Effector memory CD8-positive, alpha-beta T cell (primary cell): ENCODE data around the gene LY6G5B.

Source experiments
- ATAC-seq: fragments of 150-1000 bp; cut with Tn5 transposase; replicated peaks from 2 replicates; pipeline ENCODE4 v1.10.0; 2021; ENCODE audit warnings: mild to moderate bottlenecking, moderate library complexity
- DNase-seq, 3 experiments: peaks; one replicate each; pipeline ENCODE4 v3.0.0; 2021
- H3K27ac Mint-ChIP-seq, 2 donors: one replicate each; pipeline ENCODE4 v1.8.0; 2022; ENCODE audit warnings: mild to moderate bottlenecking in 2 of 2, mixed read lengths in 2 of 2, moderate library complexity in 2 of 2
- H3K27me3 Mint-ChIP-seq, 2 donors: one replicate each; pipeline ENCODE4 v1.8.0; 2022; ENCODE audit warnings: mixed read lengths in 2 of 2
- H3K36me3 Mint-ChIP-seq: one replicate; pipeline ENCODE4 v1.8.0; 2022; ENCODE audit warnings: mild to moderate bottlenecking, moderate library complexity, mixed read lengths; ENCODE audit not compliant: insufficient read depth
- H3K4me1 Mint-ChIP-seq, 2 donors: one replicate each; pipeline ENCODE4 v1.8.0; 2022; ENCODE audit warnings: low read depth in 2 of 2, mixed read lengths in 2 of 2
- H3K4me3 Mint-ChIP-seq, 2 donors: one replicate each; pipeline ENCODE4 v1.8.0; 2022; ENCODE audit warnings: mild to moderate bottlenecking in 2 of 2, mixed read lengths in 2 of 2, moderate library complexity in 2 of 2
- H3K9me3 Mint-ChIP-seq, 2 donors: one replicate each; pipeline ENCODE4 v1.8.0; 2022; ENCODE audit warnings: mixed read lengths in 2 of 2

The LY6G5B gene

GRCh38 chr6:31632279-31632946 lies 37.4 kb upstream of the LY6G5B start:
- peaks cover 5 to 8% of the 10 kb centered on the region in 2 donors for H3K4me1 Mint-ChIP-seq
- peak overlapping the region; percentile 71 to 84 for H3K27ac Mint-ChIP-seq
- peaks cover 91% of the 10 kb centered on the region for H3K36me3 Mint-ChIP-seq
- H3K27me3 Mint-ChIP-seq = no peaks in the 10 kb centered on the region
- no peak for ATAC-seq
- no peak for DNase-seq
- no peak overlapping the region for H3K4me3 Mint-ChIP-seq
- H3K9me3 Mint-ChIP-seq = no peaks in the 10 kb centered on the region

- H3K4me3 Mint-ChIP-seq = no peak overlapping the region
- no peaks in the 10 kb centered on the region for H3K27me3 Mint-ChIP-seq
- H3K27ac Mint-ChIP-seq = peak overlapping the region in 1 of 2 donors; percentile 71
- peaks cover 91% of the 10 kb centered on the region for H3K36me3 Mint-ChIP-seq
- H3K4me1 Mint-ChIP-seq = peaks cover 0 to 5% of the 10 kb centered on the region in 2 donors
- DNase-seq (no peak), ATAC-seq (no peak)
- H3K9me3 Mint-ChIP-seq = no peaks in the 10 kb centered on the region
Measured at GRCh38 chr6:31633447-31633846, 36.3 kb upstream of the LY6G5B start.

- no peak overlapping the region for H3K27ac Mint-ChIP-seq
- H3K36me3 Mint-ChIP-seq = peaks cover 95% of the 10 kb centered on the region
Measured at GRCh38 chr6:31634131-31634530, 35.6 kb upstream of the LY6G5B start.

GRCh38 chr6:31634969-31635575 lies 34.7 kb upstream of the LY6G5B start:
- Mint-ChIP-seq H3K36me3 (peaks cover 86% of the 10 kb centered on the region), H3K4me3 (no peak overlapping the region), H3K9me3 (no peaks in the 10 kb centered on the region), H3K27ac (peak overlapping the region in 1 of 2 donors; percentile 9), H3K27me3 (no peaks in the 10 kb centered on the region), H3K4me1 (peaks cover 3 to 5% of the 10 kb centered on the region in 2 donors)
- ATAC-seq = no peak
- DNase-seq = no peak

More at GRCh38 chr6:31634131-31634530, 35.6 kb upstream of the LY6G5B start:
- Mint-ChIP-seq H3K4me3 (no peak overlapping the region), H3K9me3 (no peaks in the 10 kb centered on the region), H3K4me1 (peaks cover 0 to 5% of the 10 kb centered on the region in 2 donors), H3K27me3 (no peaks in the 10 kb centered on the region)
- DNase-seq (no peak), ATAC-seq (no peak)

GRCh38 chr6:31636698-31637596 lies 32.8 kb upstream of the LY6G5B start:
- Mint-ChIP-seq H3K4me1 (peaks cover 3% of the 10 kb centered on the region in 2 donors), H3K4me3 (peak overlapping the region in 1 of 2 donors; percentile 40), H3K27ac (peak overlapping the region; percentile 10 to 51), H3K27me3 (no peaks in the 10 kb centered on the region), H3K36me3 (peaks cover 82% of the 10 kb centered on the region), H3K9me3 (no peaks in the 10 kb centered on the region)
- DNase-seq (no peak), ATAC-seq (no peak)

GRCh38 chr6:31639043-31639442 lies 30.7 kb upstream of the LY6G5B start:
- H3K27ac Mint-ChIP-seq = peak overlapping the region in 1 of 2 donors; percentile 55
- no peaks in the 10 kb centered on the region for H3K9me3 Mint-ChIP-seq
- H3K36me3 Mint-ChIP-seq = peaks cover 82% of the 10 kb centered on the region
- H3K4me3 Mint-ChIP-seq = no peak overlapping the region
- H3K27me3 Mint-ChIP-seq = no peaks in the 10 kb centered on the region
- peaks cover 0 to 3% of the 10 kb centered on the region in 2 donors for H3K4me1 Mint-ChIP-seq
- no peak for ATAC-seq
- DNase-seq = no peak

GRCh38 chr6:31639449-31639861 lies 30.3 kb upstream of the LY6G5B start:
- Mint-ChIP-seq H3K27ac (no peak overlapping the region), H3K36me3 (peaks cover 81% of the 10 kb centered on the region), H3K9me3 (no peaks in the 10 kb centered on the region), H3K27me3 (no peaks in the 10 kb centered on the region), H3K4me1 (peaks cover 0 to 3% of the 10 kb centered on the region in 2 donors), H3K4me3 (no peak overlapping the region)
- ATAC-seq (no peak), DNase-seq (no peak)

- Mint-ChIP-seq H3K4me1 (peaks cover 3% of the 10 kb centered on the region in 2 donors), H3K4me3 (no peak overlapping the region), H3K27me3 (no peaks in the 10 kb centered on the region), H3K36me3 (peaks cover 81% of the 10 kb centered on the region), H3K27ac (peak overlapping the region in 1 of 2 donors; percentile 66), H3K9me3 (no peaks in the 10 kb centered on the region)
- DNase-seq (no peak), ATAC-seq (no peak)
Measured at GRCh38 chr6:31640612-31641011, 29.2 kb upstream of the LY6G5B start.

GRCh38 chr6:31641370-31641769 lies 28.4 kb upstream of the LY6G5B start:
- peak overlapping the region; percentile 25 to 66 for H3K27ac Mint-ChIP-seq
- no peaks in the 10 kb centered on the region for H3K9me3 Mint-ChIP-seq
- H3K4me1 Mint-ChIP-seq = peaks cover 3% of the 10 kb centered on the region in 2 donors
- H3K36me3 Mint-ChIP-seq = peaks cover 81% of the 10 kb centered on the region
- no peak overlapping the region for H3K4me3 Mint-ChIP-seq
- ATAC-seq (no peak), DNase-seq (no peak)
- H3K27me3 Mint-ChIP-seq = no peaks in the 10 kb centered on the region

GRCh38 chr6:31642798-31643570 lies 26.8 kb upstream of the LY6G5B start:
- DNase-seq (no peak), ATAC-seq (no peak)
- H3K36me3 Mint-ChIP-seq = peaks cover 80% of the 10 kb centered on the region
- H3K4me3 Mint-ChIP-seq = no peak overlapping the region
- H3K27ac Mint-ChIP-seq = no peak overlapping the region
- H3K4me1 Mint-ChIP-seq = peaks cover 3% of the 10 kb centered on the region in 2 donors
- H3K9me3 Mint-ChIP-seq = no peaks in the 10 kb centered on the region
- no peaks in the 10 kb centered on the region for H3K27me3 Mint-ChIP-seq

GRCh38 chr6:31643818-31644454 lies 25.8 kb upstream of the LY6G5B start:
- DNase-seq (no peak), ATAC-seq (no peak)
- no peak overlapping the region for H3K4me3 Mint-ChIP-seq
- H3K4me1 Mint-ChIP-seq = peaks cover 3 to 6% of the 10 kb centered on the region in 2 donors
- H3K27ac Mint-ChIP-seq = no peak overlapping the region
- peaks cover 79% of the 10 kb centered on the region for H3K36me3 Mint-ChIP-seq
- no peaks in the 10 kb centered on the region for H3K9me3 Mint-ChIP-seq
- H3K27me3 Mint-ChIP-seq = no peaks in the 10 kb centered on the region

GRCh38 chr6:31645325-31645724 lies 24.5 kb upstream of the LY6G5B start:
- Mint-ChIP-seq H3K27me3 (no peaks in the 10 kb centered on the region), H3K4me3 (no peak overlapping the region), H3K4me1 (peaks cover 4 to 11% of the 10 kb centered on the region in 2 donors), H3K9me3 (no peaks in the 10 kb centered on the region), H3K36me3 (peaks cover 82% of the 10 kb centered on the region), H3K27ac (peak overlapping the region; percentile 58 to 82)
- ATAC-seq (no peak), DNase-seq (no peak)
